ENCODE data around the gene NRARP.
"Not testable (repeated sequence)": the region's sequence is repeated elsewhere in the genome, so short reads cannot be mapped to it uniquely, and the experiment has no call there.

Gene NRARP

GRCh38 chr9:137276473-137277328 is 25.4 kb downstream of the NRARP start:
- no peak for DNase-seq (ENCODE audit: low spot score)

- DNase-seq (ENCODE audit: low spot score): no peak
Measured at GRCh38 chr9:137275588-137276472, 26.2 kb downstream of the NRARP start.

GRCh38 chr9:137275203-137275587 is 26.9 kb downstream of the NRARP start:
- no peak for DNase-seq (ENCODE audit: low spot score)

GRCh38 chr9:137273611-137274320 is 28.3 kb downstream of the NRARP start:
- DNase-seq (ENCODE audit: low spot score): no peak

- no peak for DNase-seq (ENCODE audit: low spot score)
Measured at GRCh38 chr9:137273095-137273490, 29.0 kb downstream of the NRARP start.

DNA sequence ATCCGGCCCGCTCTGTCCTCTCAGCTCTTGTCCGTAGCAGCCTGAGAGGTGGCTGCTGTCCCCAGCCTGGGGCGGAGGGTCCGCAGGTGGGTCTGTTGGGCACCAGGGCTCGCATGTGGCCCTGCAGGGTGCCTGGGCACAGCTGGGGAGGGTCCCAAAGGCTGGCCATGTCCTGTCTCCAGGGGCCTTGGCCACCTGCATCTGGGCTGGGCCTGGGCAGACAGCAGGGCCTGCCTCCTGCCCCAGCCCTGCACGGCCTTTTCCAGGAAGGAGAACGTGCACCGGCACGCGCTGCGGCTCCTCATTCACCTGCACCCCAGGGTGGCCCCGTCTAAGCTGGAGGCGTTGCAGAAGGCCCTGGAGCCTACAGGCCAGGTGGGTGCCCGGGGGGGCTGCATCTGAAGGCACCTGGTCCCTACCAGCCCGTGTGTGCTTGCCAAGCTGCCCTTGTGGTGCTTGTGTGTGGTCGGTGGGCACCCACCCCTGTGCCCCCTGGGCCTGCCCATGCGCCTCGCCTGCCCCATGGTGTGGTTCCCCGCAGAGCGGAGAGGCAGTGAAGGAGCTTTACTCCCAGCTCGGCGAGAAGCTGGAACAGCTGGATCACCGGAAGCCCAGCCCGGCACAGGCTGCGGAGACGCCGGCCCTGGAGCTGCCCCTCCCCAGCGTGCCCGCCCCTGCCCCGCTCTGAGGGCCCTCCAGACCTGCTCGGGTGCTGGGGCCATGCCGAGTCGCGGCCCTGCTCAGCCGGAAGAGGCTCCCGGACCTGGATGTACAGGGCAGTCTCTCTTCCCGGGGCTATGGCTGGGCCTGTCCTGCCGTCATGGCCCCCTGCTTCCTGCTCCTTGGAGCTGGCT is 29.6 kb downstream of the NRARP start:
- DNase-seq (ENCODE audit: low spot score): no peak

DNA sequence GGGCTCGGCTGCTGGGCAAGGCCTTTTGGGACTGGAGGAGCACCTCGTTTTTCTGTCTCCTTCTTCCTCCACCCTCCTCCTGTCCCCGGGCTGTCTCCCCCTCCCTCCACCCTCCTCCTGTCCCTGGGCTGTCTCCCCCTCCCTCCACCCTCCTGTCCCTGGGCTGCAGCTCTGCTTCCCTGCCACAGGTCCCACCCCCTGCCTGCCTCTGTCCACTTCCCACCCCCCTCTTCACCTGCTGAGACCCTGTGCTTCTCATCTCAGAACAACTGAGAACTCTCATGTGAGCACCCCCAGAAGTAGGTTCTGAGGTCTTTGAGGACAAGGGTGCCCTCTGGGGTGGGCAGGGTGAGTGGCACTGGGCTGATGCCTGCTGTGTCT is 30.4 kb downstream of the NRARP start:
- DNase-seq (ENCODE audit: low spot score): no peak

DNA sequence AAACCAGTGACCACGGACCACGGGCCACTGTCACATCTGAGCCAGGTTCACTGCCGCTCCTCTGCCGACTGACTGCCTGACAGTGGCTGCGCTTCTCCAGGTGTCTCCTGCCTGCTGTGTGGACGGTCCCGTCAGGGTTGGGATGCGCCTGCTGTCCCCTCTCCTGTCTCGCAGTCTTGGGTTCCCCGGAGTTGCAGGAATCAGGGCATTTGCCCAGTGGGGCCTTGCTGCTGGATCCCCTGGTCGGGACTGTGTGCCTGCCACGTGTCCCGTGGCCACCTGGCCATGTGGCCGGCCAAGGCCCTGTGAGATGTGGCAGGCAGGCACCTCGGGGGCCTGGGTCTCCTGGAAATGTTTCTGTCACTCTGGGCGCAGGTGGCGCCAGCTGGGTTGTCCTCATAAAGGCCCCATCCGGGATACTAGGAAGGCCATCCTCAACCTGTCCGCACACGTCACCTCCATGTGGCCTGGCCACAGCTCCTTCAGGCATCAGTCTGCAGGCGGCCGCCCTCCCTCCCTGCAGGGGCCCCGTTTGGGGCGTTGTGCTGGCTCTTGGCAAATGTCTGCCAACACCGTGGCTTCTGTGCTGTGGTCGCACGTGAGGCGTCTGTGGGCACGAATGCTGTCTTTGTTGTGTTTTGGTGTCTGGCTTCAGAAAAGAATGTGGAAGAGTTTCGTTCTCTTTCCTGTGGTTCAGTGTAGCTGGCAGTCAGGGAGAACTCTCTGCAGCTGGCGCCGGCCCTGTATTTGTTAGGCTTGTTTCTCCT is 31.0 kb downstream of the NRARP start:
- DNase-seq (ENCODE audit: low spot score): peak; percentile 16

- no peak for DNase-seq (ENCODE audit: low spot score)
Measured at GRCh38 chr9:137269231-137269772, 32.8 kb downstream of the NRARP start.

- no peak for DNase-seq (ENCODE audit: low spot score)
Measured at GRCh38 chr9:137268538-137269201, 33.4 kb downstream of the NRARP start.

DNA sequence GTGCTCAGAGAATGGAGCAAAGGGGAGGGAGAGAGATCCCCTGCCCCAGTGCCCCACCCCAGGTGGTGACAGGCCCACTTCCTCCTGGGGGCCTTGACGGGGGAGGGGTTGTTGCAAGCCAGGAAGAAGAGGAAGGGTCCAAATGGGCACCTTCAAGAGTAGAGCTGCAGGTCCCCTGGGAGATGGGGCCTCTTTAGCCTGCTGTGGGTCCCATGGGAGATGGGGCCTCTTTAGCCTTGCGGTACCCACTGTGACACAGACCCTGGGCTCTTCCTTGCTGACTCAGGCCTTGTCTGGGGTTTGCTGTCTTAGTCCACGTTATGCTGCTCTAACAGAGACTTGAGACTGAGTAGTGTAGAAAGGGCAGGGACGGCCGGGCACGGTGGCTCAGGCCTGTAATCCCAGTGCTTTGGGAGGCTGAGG is 34.1 kb downstream of the NRARP start:
- DNase-seq (ENCODE audit: low spot score): no peak

GRCh38 chr9:137266585-137267453 is 35.3 kb downstream of the NRARP start:
- no peak for DNase-seq (ENCODE audit: low spot score)

DNA sequence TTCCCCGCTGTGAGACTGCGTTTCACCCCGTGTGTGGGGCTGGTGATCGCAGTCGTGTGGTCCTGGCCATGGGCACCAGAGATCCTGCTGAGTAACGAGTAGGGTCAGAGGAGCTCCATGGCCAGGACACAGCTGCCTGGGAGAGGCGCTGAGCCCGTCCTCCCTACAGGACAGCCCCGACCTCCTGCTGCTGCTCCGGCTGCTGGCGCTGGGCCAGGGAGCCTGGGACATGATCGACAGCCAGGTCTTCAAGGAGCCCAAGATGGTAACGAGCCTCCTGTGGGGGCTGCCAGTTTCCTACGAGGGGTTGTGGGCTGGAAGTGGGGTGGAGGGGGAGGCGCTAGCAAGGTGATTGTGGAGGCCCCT is 35.9 kb downstream of the NRARP start:
- no peak for DNase-seq (ENCODE audit: low spot score)

- no peak for DNase-seq (ENCODE audit: low spot score)
Measured at GRCh38 chr9:137265496-137266161, 36.4 kb downstream of the NRARP start.

DNA sequence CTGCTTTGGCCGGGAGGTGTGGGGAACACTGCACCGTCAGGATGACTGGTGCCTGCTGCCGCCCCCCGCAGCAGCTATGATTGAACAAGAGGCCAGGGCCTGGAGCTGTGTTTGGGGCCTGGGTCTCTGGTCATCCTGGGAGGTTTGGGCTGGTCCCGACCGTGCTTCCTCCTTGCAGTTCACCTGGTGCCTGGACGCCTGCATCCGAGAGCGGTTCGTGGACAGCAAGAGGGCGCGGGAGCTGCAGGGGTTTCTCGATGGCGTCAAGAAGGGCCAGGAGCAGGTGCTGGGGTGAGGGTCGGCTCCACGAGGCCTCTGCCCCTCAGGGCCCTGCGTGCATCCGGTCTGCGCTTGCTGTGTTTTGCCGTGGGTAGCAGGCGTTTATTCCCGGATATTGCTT is 38.0 kb downstream of the NRARP start:
- no peak for DNase-seq (ENCODE audit: low spot score)

GRCh38 chr9:137263506-137263905 is 38.6 kb downstream of the NRARP start:
- no peak for DNase-seq (ENCODE audit: low spot score)

- no peak for DNase-seq (ENCODE audit: low spot score)
Measured at GRCh38 chr9:137262909-137263285, 39.2 kb downstream of the NRARP start.

DNA sequence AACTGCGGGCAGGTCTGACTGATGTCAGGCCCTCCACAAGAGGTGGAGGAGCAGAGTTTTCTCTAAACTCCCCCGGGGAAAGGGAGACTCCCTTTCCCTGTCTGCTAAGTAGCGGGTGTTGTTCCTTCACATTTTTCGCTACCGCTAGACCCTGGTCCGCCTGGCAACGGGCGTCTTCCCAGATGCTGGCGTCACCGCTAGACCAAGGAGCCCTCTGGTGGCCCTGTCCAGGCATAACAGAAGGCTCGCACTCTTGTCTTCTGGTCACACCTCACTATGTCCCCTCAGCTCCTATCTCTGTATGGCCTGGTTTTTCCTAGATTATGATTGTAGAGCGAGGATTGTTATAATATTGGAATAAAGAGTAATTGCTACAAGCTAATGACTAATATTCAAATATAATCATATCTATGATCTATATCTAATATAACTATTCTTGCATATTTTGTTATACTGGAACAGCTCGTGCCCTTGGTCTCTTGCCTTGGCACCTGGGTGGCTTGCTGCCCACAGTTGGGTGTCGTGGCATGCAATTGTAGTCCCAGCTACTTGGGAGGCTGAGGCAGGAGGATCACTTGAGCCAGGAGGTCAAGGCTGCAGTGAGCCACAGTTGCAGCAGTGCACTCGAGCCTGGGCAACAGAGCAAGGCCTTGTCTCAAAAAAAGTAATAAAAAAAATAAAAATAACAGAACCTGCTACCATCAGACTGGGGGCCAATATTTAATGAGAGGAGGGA is 39.7 kb downstream of the NRARP start:
- not testable (repeated sequence) for DNase-seq (ENCODE audit: low spot score)
